GM11168 (cell line): ENCODE measurements around the gene USP16.
"Not testable (repeated sequence)": the region's sequence is repeated elsewhere in the genome, so short reads cannot be mapped to it uniquely, and the experiment has no call there.

Source experiments
- in situ Hi-C: fragments of 300-500 bp; cut with MboI; formaldehyde crosslinking; loops from one replicate; pipeline ENCODE4 v1.12.0; 2022; ENCODE audit warnings: low sequenced_read_pairs; ENCODE audit not compliant: unreplicated experiment

Gene USP16

DNA sequence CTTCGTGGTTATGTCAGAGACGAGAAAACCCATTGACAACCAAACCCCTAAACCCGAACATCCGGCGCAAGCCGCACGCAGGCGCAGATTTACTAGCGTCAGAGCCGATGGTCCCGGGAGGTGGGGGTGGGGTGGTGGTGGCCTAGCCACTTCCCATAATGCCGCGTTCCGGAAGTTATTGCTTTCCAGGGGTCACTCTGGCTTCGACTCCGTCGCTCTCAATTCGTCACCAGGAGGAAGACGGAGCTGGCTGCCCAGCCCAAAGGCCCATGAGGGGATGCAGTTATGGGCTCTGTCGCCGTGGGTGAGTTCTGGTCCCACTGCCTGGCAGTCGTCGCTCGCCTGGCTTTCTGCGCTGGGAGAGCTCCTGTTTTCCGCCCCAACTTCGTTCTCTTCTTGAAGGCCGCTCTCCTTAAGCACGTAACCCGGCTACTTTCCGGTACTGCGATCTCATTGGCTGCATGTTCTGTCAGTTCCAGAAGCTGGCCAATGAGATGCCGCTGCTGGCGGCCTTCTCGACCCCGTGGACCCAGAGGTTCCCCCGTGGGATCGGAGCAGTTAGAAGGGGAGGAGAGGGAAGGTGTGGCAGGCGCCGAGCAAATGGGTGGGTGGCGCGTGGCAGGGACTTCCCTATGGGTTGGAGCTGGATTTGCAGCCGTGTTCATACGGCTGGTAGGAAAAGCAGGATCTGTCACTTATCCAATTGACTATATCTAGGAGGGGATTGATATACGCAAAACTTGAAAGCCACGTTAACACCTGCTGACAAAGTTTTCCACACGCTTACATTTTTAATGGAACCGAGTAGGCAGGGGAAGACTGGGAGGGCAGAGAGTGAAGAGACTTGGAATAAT is at the start of gene USP16:
Gene USP16 (plus strand): TSS at position 195 of the 854 bp plus-strand sequence. CDS start 3,246 bp downstream, outside the sequence.
- in situ Hi-C loops: no loop called here

DNA sequence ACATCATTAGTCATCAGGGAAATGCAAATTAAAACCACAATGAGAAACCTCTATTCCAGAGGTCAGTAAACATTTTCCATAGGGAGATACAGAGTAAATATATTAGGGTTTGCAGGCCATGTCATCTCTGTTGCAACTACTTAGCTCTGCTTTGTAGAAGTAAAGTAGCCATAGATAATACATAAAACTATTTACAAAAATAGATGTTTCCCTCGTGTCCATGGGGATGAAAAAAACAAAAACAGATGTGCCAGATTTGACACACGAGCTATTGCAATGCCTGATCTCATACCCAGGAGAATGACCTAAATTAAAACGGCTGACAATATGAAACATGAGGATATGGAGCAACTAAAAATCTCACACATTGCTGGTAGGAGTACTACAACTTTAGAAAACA is 49.1 kb upstream of the USP16 start:
- in situ Hi-C loops: no loop called here

DNA sequence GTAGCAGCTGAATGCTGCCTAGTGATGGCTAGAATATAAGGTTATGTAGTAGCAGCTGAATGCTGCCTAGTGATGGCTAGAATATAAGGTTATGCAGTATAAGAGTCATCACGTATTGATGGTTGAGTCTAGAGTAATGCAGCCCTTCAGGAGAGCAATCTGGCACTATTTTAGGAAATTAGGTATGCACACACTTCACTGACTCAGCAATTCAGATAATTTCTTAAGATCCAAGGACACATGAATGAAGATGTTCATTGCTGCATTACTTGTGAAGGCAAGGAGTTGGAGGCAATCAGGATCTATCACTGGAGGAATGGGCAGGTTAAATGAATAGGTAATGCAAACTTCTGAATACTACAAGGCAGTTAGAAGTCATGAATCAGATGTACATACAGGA is 45.4 kb upstream of the USP16 start:
- in situ Hi-C loops: no loop called here

DNA sequence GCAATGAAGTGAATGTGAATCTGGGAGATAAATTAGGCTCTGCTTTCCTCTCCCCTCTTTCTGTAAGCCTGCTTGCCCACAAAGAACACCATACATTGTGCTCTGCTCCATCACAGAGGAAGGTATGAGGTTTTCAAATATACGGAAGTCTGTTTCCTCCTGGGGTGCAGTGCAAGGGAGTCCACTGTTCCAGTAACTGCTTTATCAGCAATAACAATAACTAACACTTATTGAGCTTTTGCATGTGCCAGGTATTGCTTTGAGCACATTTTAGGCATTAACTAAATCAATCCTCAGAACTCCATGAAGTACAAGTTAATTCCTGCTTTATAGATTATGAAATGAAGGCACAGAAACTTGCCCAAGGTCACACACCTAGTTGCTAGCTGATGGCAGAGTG is 41.8 kb upstream of the USP16 start:
- in situ Hi-C loops: no loop called here

- in situ Hi-C loops: no loop called here
Measured at GRCh38 chr21:28986677-28987076, 37.8 kb upstream of the USP16 start.

DNA sequence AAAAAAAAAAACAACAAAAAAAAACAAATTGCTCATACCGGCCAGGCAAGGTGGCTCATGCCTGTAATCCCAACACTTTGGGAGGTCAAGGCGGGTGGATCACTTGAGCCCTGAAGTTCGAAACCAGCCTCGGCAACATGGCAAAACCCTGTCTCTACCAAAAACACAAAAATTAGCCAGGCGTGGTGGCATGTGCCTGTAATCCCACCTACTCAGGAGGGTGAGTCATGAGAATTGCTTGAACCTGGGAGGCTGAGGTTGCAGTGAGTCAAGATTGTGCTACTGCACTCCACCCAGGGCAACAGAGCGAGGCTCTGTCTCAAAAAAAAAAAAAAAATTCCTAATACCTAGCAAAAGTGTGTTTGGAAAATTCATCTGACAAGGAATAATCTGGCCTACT is 36.3 kb upstream of the USP16 start:
- in situ Hi-C loops: not testable (repeated sequence)

- in situ Hi-C loops: no loop called here
Measured at GRCh38 chr21:28991861-28992525, 32.5 kb upstream of the USP16 start.

GRCh38 chr21:28992526-28993292 is 31.8 kb upstream of the USP16 start, which contains the start of gene LTN1:
TSS of gene LTN1 (minus strand) at chr21:28992877. CDS start at chr21:28992805, 72 bp downstream.
- in situ Hi-C loops: no loop called here

GRCh38 chr21:28993293-28993629 is 31.2 kb upstream of the USP16 start:
- in situ Hi-C loops: no loop called here

GRCh38 chr21:29002442-29003144 is 21.9 kb upstream of the USP16 start:
- in situ Hi-C loops: no loop called here

GRCh38 chr21:29005696-29006095 is 18.8 kb upstream of the USP16 start:
- in situ Hi-C loops: no loop called here

DNA sequence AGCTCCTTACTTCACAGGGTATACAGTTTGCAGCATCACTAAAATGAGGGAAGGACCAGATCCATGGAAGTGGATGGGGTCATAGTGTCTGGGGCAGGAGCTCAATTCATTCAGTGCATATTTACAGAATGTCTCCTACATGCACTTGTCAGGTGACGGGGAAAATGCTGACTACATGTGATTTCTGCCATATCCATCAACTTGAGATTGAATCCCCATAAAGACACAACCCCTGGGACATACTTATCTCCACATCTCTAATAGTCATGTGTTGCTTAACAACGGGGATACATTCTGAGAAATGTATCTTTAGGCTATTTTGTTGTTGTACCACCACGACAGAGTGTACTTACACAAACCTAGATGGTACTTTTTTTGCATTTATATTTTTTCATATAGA is 17.3 kb upstream of the USP16 start:
- in situ Hi-C loops: no loop called here

GRCh38 chr21:29007810-29008209 is 16.7 kb upstream of the USP16 start:
- in situ Hi-C loops: no loop called here

DNA sequence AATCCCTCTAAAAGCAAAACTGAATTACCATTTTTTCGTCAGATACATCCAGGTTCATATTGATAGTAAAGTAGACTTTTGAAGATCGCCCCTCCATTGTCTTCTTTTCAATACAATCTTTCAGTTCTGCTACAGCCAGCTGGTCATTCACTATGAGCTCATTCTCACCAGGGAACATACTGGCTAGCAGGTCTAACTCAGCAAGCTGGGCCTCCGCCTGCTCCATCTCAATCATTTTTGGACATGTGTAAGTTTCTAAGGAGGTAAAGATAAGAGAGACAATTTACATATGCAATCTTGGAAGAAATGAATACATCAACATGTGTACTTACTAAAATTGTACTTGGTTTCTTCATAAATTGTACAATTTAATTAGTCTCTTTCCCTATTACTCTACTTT is 16.1 kb upstream of the USP16 start:
- in situ Hi-C loops: no loop called here

DNA sequence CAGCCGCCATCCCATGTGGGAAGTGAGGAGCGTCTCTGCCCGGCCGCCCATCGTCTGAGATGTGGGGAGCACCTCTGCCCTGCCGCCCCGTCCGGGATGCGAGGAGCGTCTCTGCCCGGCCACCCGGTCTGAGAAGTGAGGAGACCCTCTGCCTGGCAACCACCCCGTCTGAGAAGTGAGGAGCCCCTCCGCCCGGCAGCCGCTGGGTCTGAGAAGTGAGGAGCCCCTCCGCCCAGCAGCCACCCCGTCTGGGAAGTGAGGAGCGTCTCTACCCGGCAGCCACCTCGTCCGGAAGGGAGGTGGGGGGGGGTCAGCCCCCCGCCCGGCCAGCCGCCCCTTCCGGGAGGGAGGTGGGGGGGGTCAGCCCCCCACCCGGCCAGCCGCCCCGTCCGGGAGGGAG is 13.2 kb upstream of the USP16 start:
- in situ Hi-C loops: not testable (repeated sequence)

DNA sequence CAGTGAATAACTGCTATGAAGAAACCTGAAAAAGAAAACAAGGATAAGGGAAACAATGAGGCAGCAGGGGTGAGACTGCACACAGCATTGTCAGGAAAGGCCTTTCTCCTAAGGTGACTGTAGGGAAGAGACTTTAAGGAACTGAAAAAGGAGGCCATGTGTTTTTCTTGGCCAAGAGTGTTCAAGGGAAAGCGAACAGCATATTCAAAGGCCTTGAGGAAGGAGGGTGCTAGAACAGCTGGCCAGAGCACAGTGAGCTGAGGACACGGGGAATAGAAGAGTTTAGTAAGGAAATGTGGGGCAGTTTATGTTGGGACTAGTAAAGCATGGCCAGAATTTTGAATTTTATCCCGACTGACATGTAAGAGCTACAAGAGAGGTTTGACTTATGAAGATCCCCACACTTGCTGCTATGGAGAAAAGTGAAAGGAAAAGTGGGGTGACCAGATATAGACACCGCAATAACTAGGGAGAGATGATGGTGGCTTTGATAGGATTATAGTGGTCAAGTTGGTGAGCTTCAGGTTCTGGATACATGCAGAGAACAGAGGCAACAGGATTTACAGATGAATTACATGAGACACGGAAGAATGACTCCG is 6.7 kb upstream of the USP16 start:
- in situ Hi-C loops: no loop called here

GRCh38 chr21:29018540-29018939 is 5.9 kb upstream of the USP16 start:
- in situ Hi-C loops: no loop called here

GRCh38 chr21:29022166-29022565 is 2.3 kb upstream of the USP16 start:
- in situ Hi-C loops: no loop called here

GRCh38 chr21:29025328-29025713 is 853 bp downstream of the USP16 start:
- in situ Hi-C loops: no loop called here

DNA sequence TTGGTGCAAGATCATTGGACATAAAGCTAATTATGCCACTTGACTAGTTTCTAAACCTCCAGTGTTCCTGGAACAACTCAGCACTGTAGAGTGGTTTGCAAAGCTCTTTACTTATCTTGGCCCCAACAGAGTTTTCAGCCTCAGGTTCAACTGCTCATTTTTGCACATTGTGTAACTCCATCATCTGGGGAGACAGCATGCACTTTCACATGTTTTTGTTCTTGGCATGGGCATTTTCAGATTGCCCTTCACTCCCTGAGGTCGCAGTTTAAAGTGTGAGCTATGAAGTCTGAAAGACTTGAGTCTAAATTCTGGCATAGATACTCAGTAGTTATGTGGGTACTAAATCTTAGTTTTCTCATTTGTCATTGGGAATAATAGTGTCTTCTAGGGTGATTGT is 5.1 kb downstream of the USP16 start:
- in situ Hi-C loops: no loop called here
